NOMO-1 (cell line): ENCODE measurements around the gene UBAP1L.
"Not testable (repeated sequence)": the region's sequence is repeated elsewhere in the genome, so short reads cannot be mapped to it uniquely, and the experiment has no call there.

Experiments
- DNase-seq, 2 experiments: peaks; one replicate each; lab custom pipeline; 2025; ENCODE audit not compliant: unreplicated experiment in 2 of 2; lab: John Stamatoyannopoulos, UW

Gene UBAP1L

GRCh38 chr15:65100442-65100841, 14.6 kb downstream of the UBAP1L start:
- DNase-seq: no peak

GRCh38 chr15:65099801-65100200, 15.2 kb downstream of the UBAP1L start:
- DNase-seq: not testable (repeated sequence)

- no peak for DNase-seq
Observed at GRCh38 chr15:65099336-65099735, 15.7 kb downstream of the UBAP1L start.

GRCh38 chr15:65097651-65098263, 17.2 kb downstream of the UBAP1L start:
- DNase-seq: no peak

- no peak for DNase-seq
Observed at GRCh38 chr15:65096481-65097385, 18.3 kb downstream of the UBAP1L start.

GRCh38 chr15:65095747-65096104, 19.3 kb downstream of the UBAP1L start:
- DNase-seq: no peak

- DNase-seq: no peak
Observed at GRCh38 chr15:65095011-65095746, 19.8 kb downstream of the UBAP1L start.

- no peak for DNase-seq
Observed at GRCh38 chr15:65094294-65094995, 20.6 kb downstream of the UBAP1L start.

GRCh38 chr15:65093793-65094170, 21.2 kb downstream of the UBAP1L start:
- DNase-seq: not testable (repeated sequence)

- DNase-seq: no peak
Observed at GRCh38 chr15:65092911-65093792, 21.8 kb downstream of the UBAP1L start.

- no peak for DNase-seq
Observed at GRCh38 chr15:65091946-65092770, 22.8 kb downstream of the UBAP1L start.

- DNase-seq: no peak
Observed at GRCh38 chr15:65089206-65089824, 25.7 kb downstream of the UBAP1L start.

GRCh38 chr15:65088643-65089021, 26.4 kb downstream of the UBAP1L start:
- no peak for DNase-seq

GRCh38 chr15:65087873-65088642, 26.9 kb downstream of the UBAP1L start:
- no peak for DNase-seq

- no peak for DNase-seq
Observed at GRCh38 chr15:65087411-65087810, 27.6 kb downstream of the UBAP1L start.

- DNase-seq: no peak
Observed at GRCh38 chr15:65086680-65087111, 28.3 kb downstream of the UBAP1L start.

- no peak for DNase-seq
Observed at GRCh38 chr15:65085990-65086679, 28.9 kb downstream of the UBAP1L start.
